ENCODE data around the gene ZDHHC8. TPM values are rescaled to one million over a fixed set of nuclear protein-coding genes. Genes with fewer than 3 reads are reported as not detected.

Gene ZDHHC8
- total and polyA plus RNA-seq, 10 of the 15 experiments (the other 5 are each of a cell fraction or from before 2014, with no cell fraction given): 0.03 to 46.3 (median 5.3) TPM

DNA sequence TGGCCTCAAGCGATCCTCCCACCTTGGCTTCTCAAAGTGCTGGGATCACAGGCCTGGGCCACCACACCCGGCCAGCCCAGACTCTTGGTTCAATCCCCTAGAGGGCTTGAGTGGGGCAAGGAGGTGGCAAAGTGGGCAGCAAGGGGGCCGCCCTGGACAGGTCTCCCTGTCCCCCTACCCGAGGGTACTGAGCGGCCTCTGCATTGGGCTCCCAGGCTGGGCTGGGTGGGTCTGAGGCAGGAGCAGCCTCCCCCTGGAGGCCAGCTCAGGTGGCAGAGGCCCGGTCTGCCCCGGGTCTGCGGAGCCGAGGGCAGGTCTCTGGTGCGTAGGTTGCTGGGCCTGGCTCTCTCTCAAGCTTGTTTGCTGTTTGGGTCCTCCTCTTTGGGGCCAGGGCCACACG is 41.6 kb downstream of the ZDHHC8 start:
- Histone ChIP-seq H2AFZ (ENCODE audit: control insufficient read depth, low read depth, low read length) (no peak overlapping the region), H3K27ac (ENCODE audit: control insufficient read depth, insufficient read depth) (no peak overlapping the region), H4K20me1 (ENCODE audit: control insufficient read depth, insufficient read depth) (no peaks in the 10 kb centered on the region), H3K4me2 (ENCODE audit: control insufficient read depth, insufficient read depth) (no peak overlapping the region), H3K9ac (ENCODE audit: control insufficient read depth, insufficient read depth, low read length) (no peak overlapping the region), H3K9me3 (replicated peaks; ENCODE audit: control insufficient read depth, insufficient read depth, low read length) (no peaks in the 10 kb centered on the region), H3K27me3 (replicated peaks in 1 of 2; ENCODE audit: control insufficient read depth in 2 of 2, insufficient read depth in 2 of 2, low read length in 1 of 2) (no peaks in the 10 kb centered on the region), H3K4me1 (ENCODE audit: control insufficient read depth, insufficient read depth, low read length) (no peaks in the 10 kb centered on the region), H3K4me3 (no peak overlapping the region), H3K36me3 (ENCODE audit: control insufficient read depth in 2 of 2, insufficient read depth in 2 of 2, low read length in 1 of 2) (no peaks in the 10 kb centered on the region), H3K79me2 (ENCODE audit: control insufficient read depth, insufficient read depth, low read length) (no peaks in the 10 kb centered on the region)
- CTCF ChIA-PET: interaction anchor here (1.8 kb wide), 1 partner anchor 65 kb away, joined by 4 read pairs; no protein-coding TSS in a partner anchor
- TF ChIP-seq, protein P1, sequence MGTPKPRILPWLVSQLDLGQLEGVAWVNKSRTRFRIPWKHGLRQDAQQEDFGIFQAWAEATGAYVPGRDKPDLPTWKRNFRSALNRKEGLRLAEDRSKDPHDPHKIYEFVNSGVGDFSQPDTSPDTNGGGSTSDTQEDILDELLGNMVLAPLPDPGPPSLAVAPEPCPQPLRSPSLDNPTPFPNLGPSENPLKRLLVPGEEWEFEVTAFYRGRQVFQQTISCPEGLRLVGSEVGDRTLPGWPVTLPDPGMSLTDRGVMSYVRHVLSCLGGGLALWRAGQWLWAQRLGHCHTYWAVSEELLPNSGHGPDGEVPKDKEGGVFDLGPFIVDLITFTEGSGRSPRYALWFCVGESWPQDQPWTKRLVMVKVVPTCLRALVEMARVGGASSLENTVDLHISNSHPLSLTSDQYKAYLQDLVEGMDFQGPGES (IDR thresholded peaks at IDR 0.05): no peak
- TF ChIP-seq BHLHE40 (IDR thresholded peaks at IDR 0.05; ENCODE audit: borderline replicate concordance in 1 of 2, low read depth in 2 of 2, low read length in 1 of 2) (no peak), IKZF1 (conservative IDR thresholded peaks at IDR 0.05) (no peak), SRF (IDR thresholded peaks at IDR 0.05; ENCODE audit: low read depth in 2 of 2, low read length in 2 of 2) (no peak), CEBPB (IDR thresholded peaks at IDR 0.05; ENCODE audit: borderline replicate concordance in 1 of 2, low read depth in 2 of 2, low read length in 2 of 2) (no peak), MYB (IDR thresholded peaks at IDR 0.05; ENCODE audit: borderline replicate concordance, low read depth, low read length) (no peak), KDM1A (IDR thresholded peaks at IDR 0.05; ENCODE audit: borderline replicate concordance) (no peak), RCOR1 (conservative IDR thresholded peaks at IDR 0.05; ENCODE audit: low read depth, low read length) (no peak), CHD2 (IDR thresholded peaks at IDR 0.05; ENCODE audit: borderline replicate concordance, low read depth, low read length) (no peak), SMC3 (IDR thresholded peaks at IDR 0.05; ENCODE audit: borderline replicate concordance, low read length) (no peak), CBX5 (IDR thresholded peaks at IDR 0.05; ENCODE audit: low read depth) (no peak), NFYB (IDR thresholded peaks at IDR 0.05; ENCODE audit: insufficient read depth, low read depth, low read length) (no peak)
- TF ChIP-seq, protein P2, sequence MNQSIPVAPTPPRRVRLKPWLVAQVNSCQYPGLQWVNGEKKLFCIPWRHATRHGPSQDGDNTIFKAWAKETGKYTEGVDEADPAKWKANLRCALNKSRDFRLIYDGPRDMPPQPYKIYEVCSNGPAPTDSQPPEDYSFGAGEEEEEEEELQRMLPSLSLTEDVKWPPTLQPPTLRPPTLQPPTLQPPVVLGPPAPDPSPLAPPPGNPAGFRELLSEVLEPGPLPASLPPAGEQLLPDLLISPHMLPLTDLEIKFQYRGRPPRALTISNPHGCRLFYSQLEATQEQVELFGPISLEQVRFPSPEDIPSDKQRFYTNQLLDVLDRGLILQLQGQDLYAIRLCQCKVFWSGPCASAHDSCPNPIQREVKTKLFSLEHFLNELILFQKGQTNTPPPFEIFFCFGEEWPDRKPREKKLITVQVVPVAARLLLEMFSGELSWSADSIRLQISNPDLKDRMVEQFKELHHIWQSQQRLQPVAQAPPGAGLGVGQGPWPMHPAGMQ (IDR thresholded peaks at IDR 0.05; ENCODE audit: borderline replicate concordance): no peak
- TF ChIP-seq, protein P3, sequence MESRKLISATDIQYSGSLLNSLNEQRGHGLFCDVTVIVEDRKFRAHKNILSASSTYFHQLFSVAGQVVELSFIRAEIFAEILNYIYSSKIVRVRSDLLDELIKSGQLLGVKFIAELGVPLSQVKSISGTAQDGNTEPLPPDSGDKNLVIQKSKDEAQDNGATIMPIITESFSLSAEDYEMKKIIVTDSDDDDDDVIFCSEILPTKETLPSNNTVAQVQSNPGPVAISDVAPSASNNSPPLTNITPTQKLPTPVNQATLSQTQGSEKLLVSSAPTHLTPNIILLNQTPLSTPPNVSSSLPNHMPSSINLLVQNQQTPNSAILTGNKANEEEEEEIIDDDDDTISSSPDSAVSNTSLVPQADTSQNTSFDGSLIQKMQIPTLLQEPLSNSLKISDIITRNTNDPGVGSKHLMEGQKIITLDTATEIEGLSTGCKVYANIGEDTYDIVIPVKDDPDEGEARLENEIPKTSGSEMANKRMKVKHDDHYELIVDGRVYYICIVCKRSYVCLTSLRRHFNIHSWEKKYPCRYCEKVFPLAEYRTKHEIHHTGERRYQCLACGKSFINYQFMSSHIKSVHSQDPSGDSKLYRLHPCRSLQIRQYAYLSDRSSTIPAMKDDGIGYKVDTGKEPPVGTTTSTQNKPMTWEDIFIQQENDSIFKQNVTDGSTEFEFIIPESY (IDR thresholded peaks at IDR 0.05): no peak
- TF ChIP-seq, protein P4, sequence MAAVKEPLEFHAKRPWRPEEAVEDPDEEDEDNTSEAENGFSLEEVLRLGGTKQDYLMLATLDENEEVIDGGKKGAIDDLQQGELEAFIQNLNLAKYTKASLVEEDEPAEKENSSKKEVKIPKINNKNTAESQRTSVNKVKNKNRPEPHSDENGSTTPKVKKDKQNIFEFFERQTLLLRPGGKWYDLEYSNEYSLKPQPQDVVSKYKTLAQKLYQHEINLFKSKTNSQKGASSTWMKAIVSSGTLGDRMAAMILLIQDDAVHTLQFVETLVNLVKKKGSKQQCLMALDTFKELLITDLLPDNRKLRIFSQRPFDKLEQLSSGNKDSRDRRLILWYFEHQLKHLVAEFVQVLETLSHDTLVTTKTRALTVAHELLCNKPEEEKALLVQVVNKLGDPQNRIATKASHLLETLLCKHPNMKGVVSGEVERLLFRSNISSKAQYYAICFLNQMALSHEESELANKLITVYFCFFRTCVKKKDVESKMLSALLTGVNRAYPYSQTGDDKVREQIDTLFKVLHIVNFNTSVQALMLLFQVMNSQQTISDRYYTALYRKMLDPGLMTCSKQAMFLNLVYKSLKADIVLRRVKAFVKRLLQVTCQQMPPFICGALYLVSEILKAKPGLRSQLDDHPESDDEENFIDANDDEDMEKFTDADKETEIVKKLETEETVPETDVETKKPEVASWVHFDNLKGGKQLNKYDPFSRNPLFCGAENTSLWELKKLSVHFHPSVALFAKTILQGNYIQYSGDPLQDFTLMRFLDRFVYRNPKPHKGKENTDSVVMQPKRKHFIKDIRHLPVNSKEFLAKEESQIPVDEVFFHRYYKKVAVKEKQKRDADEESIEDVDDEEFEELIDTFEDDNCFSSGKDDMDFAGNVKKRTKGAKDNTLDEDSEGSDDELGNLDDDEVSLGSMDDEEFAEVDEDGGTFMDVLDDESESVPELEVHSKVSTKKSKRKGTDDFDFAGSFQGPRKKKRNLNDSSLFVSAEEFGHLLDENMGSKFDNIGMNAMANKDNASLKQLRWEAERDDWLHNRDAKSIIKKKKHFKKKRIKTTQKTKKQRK (IDR thresholded peaks at IDR 0.05; ENCODE audit: low read depth, low read length): no peak
- POLR2A ChIA-PET: no interaction called here
- WGBS (ENCODE audit: insufficient coverage, insufficient replicate concordance, low lambda C conversion rate, missing lambda C conversion rate): 46% methylated on average over 11 of the region's 11 CpGs
- FAIRE-seq (no peak), DNase-seq (ENCODE audit: low read depth, low spot score) (no peak), ATAC-seq (no peak)
- in situ Hi-C loops (cut with MboI) (no loop called here), intact Hi-C loops (cut with micrococcal nuclease; ENCODE audit: unreplicated experiment) (no loop called here)
- BruUV-seq (replicated peaks): no TSS peak
- SMC1A ChIA-PET (ENCODE audit: uncharacterized antibody, unreplicated experiment): no interaction called here
- RAD21 ChIA-PET (ENCODE audit: unreplicated experiment): no interaction called here

All from GM12878 (cell line).